ENCODE results near the gene EDAR. TPM values are rescaled to one million over a fixed set of nuclear protein-coding genes. Genes with fewer than 3 reads are reported as not detected.

The EDAR gene
- total RNA-seq, 1 donor from 2014 or later = not detected

GRCh38 chr2:108911401-108911800 is 77.6 kb downstream of the EDAR start:
- ChIA-PET CTCF (no interaction called here), POLR2A (no interaction called here)
- Mint-ChIP-seq H3K27me3 (peaks cover 1% of the 10 kb centered on the region), H3K4me1 (no peaks in the 10 kb centered on the region), H3K27ac (no peak overlapping the region), H3K9me3 (no peaks in the 10 kb centered on the region), H3K4me3 (no peak overlapping the region), H3K36me3 (ENCODE audit: low read depth) (no peaks in the 10 kb centered on the region)
- ATAC-seq (ENCODE audit: low read depth) (no peak), DNase-seq (no peak)
- no peak for TF ChIP-seq CTCF (IDR thresholded peaks at IDR 0.05)
- intact Hi-C loops (cut with micrococcal nuclease) = no loop called here

- no peaks in the 10 kb centered on the region for H3K9me3 Mint-ChIP-seq
- no peak overlapping the region for H3K4me3 Mint-ChIP-seq
- no peaks in the 10 kb centered on the region for H3K36me3 Mint-ChIP-seq (ENCODE audit: low read depth)
Observed at GRCh38 chr2:108910541-108911396, 78.3 kb downstream of the EDAR start.

GRCh38 chr2:108910011-108910431 is 79.0 kb downstream of the EDAR start:
- Mint-ChIP-seq H3K36me3 (ENCODE audit: low read depth) (no peaks in the 10 kb centered on the region), H3K4me1 (no peaks in the 10 kb centered on the region), H3K9me3 (no peaks in the 10 kb centered on the region), H3K27me3 (peaks cover 1% of the 10 kb centered on the region), H3K4me3 (no peak overlapping the region), H3K27ac (no peak overlapping the region)
- no peak for DNase-seq
- intact Hi-C loops (cut with micrococcal nuclease) = no loop called here
- ATAC-seq (ENCODE audit: low read depth) = no peak
- TF ChIP-seq CTCF (IDR thresholded peaks at IDR 0.05) = no peak
- CTCF ChIA-PET = no interaction called here
- POLR2A ChIA-PET = no interaction called here

More at GRCh38 chr2:108910541-108911396, 78.3 kb downstream of the EDAR start:
- Mint-ChIP-seq H3K27ac (no peak overlapping the region), H3K4me1 (no peaks in the 10 kb centered on the region), H3K27me3 (peaks cover 1% of the 10 kb centered on the region)
- ChIA-PET CTCF (no interaction called here), POLR2A (no interaction called here)
- ATAC-seq (ENCODE audit: low read depth) (no peak), DNase-seq (no peak)
- intact Hi-C loops (cut with micrococcal nuclease) = no loop called here
- TF ChIP-seq CTCF (IDR thresholded peaks at IDR 0.05) = no peak

- no peak for TF ChIP-seq CTCF (IDR thresholded peaks at IDR 0.05)
- Mint-ChIP-seq H3K27ac (no peak overlapping the region), H3K36me3 (ENCODE audit: low read depth) (no peaks in the 10 kb centered on the region), H3K27me3 (peaks cover 1% of the 10 kb centered on the region), H3K4me3 (no peak overlapping the region), H3K4me1 (no peaks in the 10 kb centered on the region), H3K9me3 (no peaks in the 10 kb centered on the region)
- intact Hi-C loops (cut with micrococcal nuclease) = no loop called here
- CTCF ChIA-PET = no interaction called here
- POLR2A ChIA-PET = no interaction called here
- DNase-seq (no peak), ATAC-seq (ENCODE audit: low read depth) (no peak)
Observed at GRCh38 chr2:108909275-108909823, 79.7 kb downstream of the EDAR start.

- Mint-ChIP-seq H3K9me3 (no peaks in the 10 kb centered on the region), H3K27me3 (peaks cover 1% of the 10 kb centered on the region), H3K4me1 (no peaks in the 10 kb centered on the region), H3K27ac (no peak overlapping the region), H3K4me3 (no peak overlapping the region), H3K36me3 (ENCODE audit: low read depth) (no peaks in the 10 kb centered on the region)
- ATAC-seq (ENCODE audit: low read depth) (no peak), DNase-seq (no peak)
- ChIA-PET CTCF (no interaction called here), POLR2A (no interaction called here)
- intact Hi-C loops (cut with micrococcal nuclease) = no loop called here
- no peak for TF ChIP-seq CTCF (IDR thresholded peaks at IDR 0.05)
Observed at GRCh38 chr2:108908713-108909070, 80.3 kb downstream of the EDAR start.
